Chondrocyte (in vitro differentiated cells): ENCODE data around the gene UTS2B. TPM values are rescaled to one million over a fixed set of nuclear protein-coding genes. Genes with fewer than 3 reads are reported as not detected.

Source experiments
- DNase-seq: peaks from one replicate; pipeline ENCODE4 v3.0.0; 2021; ENCODE audit warnings: mixed read lengths, low spot score
- H3K27ac Mint-ChIP-seq: one replicate; pipeline ENCODE4 v1.8.0; 2021; ENCODE audit warnings: mild to moderate bottlenecking, moderate library complexity, mixed read lengths; ENCODE audit not compliant: unreplicated experiment
- H3K27me3 Mint-ChIP-seq: 2 replicates; pipeline ENCODE4 v1.8.0; 2021; ENCODE audit warnings: low read depth, mixed read lengths
- H3K36me3 Mint-ChIP-seq: 2 replicates; pipeline ENCODE4 v1.8.0; 2021; ENCODE audit warnings: low read depth, mixed read lengths
- H3K4me1 Mint-ChIP-seq: 2 replicates; pipeline ENCODE4 v1.8.0; 2021; ENCODE audit warnings: low read depth, mild to moderate bottlenecking, mixed read lengths
- H3K4me3 Mint-ChIP-seq: one replicate; pipeline ENCODE4 v1.8.0; 2021; ENCODE audit warnings: mild to moderate bottlenecking, moderate library complexity, mixed read lengths; ENCODE audit not compliant: unreplicated experiment
- H3K9me3 Mint-ChIP-seq: 2 replicates; pipeline ENCODE4 v1.8.0; 2021; ENCODE audit warnings: low read depth, mixed read lengths
- CTCF ChIP-seq: fragments of 200-600 bp; sonication (generic); IDR thresholded peaks from 2 replicates; pipeline ENCODE4 v1.5.0; 2021; ENCODE audit warnings: antibody characterized with exemption, mild to moderate bottlenecking, moderate library complexity
- total RNA-seq: library from RNA; stranded (reverse); gene quantifications from 3 replicates; pipeline ENCODE4 v1.2.1, GENCODE V29; 2021

The UTS2B gene
- total RNA-seq, 1 donor from 2014 or later, result 0.17 TPM

- Mint-ChIP-seq H3K9me3 (no peaks in the 10 kb centered on the region), H3K4me1 (peaks cover 41% of the 10 kb centered on the region), H3K27ac (peak overlapping the region; percentile 90), H3K27me3 (no peaks in the 10 kb centered on the region), H3K36me3 (no peaks in the 10 kb centered on the region), H3K4me3 (no peak overlapping the region)
- no peak for TF ChIP-seq CTCF
- DNase-seq, result no peak
These were observed 93.7 kb downstream of the UTS2B start for GRCh38 chr3:191236646-191237045.

- H3K27me3 Mint-ChIP-seq, result no peaks in the 10 kb centered on the region
- no peaks in the 10 kb centered on the region for H3K36me3 Mint-ChIP-seq
- H3K27ac Mint-ChIP-seq, result peak overlapping the region; percentile 90
- no peaks in the 10 kb centered on the region for H3K9me3 Mint-ChIP-seq
- H3K4me3 Mint-ChIP-seq, result peak overlapping the region; percentile 17
- no peak for TF ChIP-seq CTCF
- peaks cover 41% of the 10 kb centered on the region for H3K4me1 Mint-ChIP-seq
- DNase-seq, result no peak
These were observed 94.7 kb downstream of the UTS2B start for GRCh38 chr3:191235331-191236314.

- H3K9me3 Mint-ChIP-seq, result no peaks in the 10 kb centered on the region
- H3K27ac Mint-ChIP-seq, result no peak overlapping the region
These were observed 96.1 kb downstream of the UTS2B start for GRCh38 chr3:191234216-191234615.

GRCh38 chr3:191227541-191227940 lies 102.8 kb downstream of the UTS2B start:
- no peaks in the 10 kb centered on the region for H3K36me3 Mint-ChIP-seq
- H3K27ac Mint-ChIP-seq, result no peak overlapping the region
- H3K27me3 Mint-ChIP-seq, result no peaks in the 10 kb centered on the region
- TF ChIP-seq CTCF, result no peak
- no peaks in the 10 kb centered on the region for H3K4me1 Mint-ChIP-seq
- peaks cover 3% of the 10 kb centered on the region for H3K9me3 Mint-ChIP-seq
- DNase-seq, result no peak
- no peak overlapping the region for H3K4me3 Mint-ChIP-seq

More at GRCh38 chr3:191234216-191234615, 96.1 kb downstream of the UTS2B start:
- no peak for TF ChIP-seq CTCF
- Mint-ChIP-seq H3K36me3 (no peaks in the 10 kb centered on the region), H3K4me1 (peaks cover 41% of the 10 kb centered on the region), H3K27me3 (no peaks in the 10 kb centered on the region), H3K4me3 (no peak overlapping the region)
- no peak for DNase-seq

GRCh38 chr3:191221638-191222037 lies 108.7 kb downstream of the UTS2B start:
- Mint-ChIP-seq H3K27ac (no peak overlapping the region), H3K36me3 (no peaks in the 10 kb centered on the region), H3K9me3 (peaks cover 3% of the 10 kb centered on the region), H3K4me3 (no peak overlapping the region), H3K27me3 (no peaks in the 10 kb centered on the region), H3K4me1 (peaks cover 15% of the 10 kb centered on the region)
- DNase-seq, result no peak
- no peak for TF ChIP-seq CTCF
